ENCODE results near the gene DNAJC27.

DNAJC27 gene

GRCh38 chr2:24925815-24926214, 45.9 kb downstream of the DNAJC27 start:
- DNase-seq (ENCODE audit: low spot score) = no peak

GRCh38 chr2:24924732-24925131, 47.0 kb downstream of the DNAJC27 start:
- no peak for DNase-seq (ENCODE audit: low spot score)

- no peak for DNase-seq (ENCODE audit: low spot score)
Measured at GRCh38 chr2:24924266-24924665, 47.5 kb downstream of the DNAJC27 start.

GRCh38 chr2:24923106-24923505, 48.6 kb downstream of the DNAJC27 start:
- no peak for DNase-seq (ENCODE audit: low spot score)

- DNase-seq (ENCODE audit: low spot score) = no peak
Measured at GRCh38 chr2:24922556-24922955, 49.2 kb downstream of the DNAJC27 start.

GRCh38 chr2:24920809-24921441, 50.8 kb downstream of the DNAJC27 start:
- no peak for DNase-seq (ENCODE audit: low spot score)

GRCh38 chr2:24920098-24920808, 51.5 kb downstream of the DNAJC27 start, which contains the start of gene ADCY3:
Gene ADCY3 (minus strand): TSS chr2:24920237. CDS start chr2:24918987, 1,250 bp downstream.
- DNase-seq (ENCODE audit: low spot score) = peak; percentile 15

- DNase-seq (ENCODE audit: low spot score) = no peak
Measured at GRCh38 chr2:24919506-24920097, 52.2 kb downstream of the DNAJC27 start.

GRCh38 chr2:24919037-24919505, 52.7 kb downstream of the DNAJC27 start:
- DNase-seq (ENCODE audit: low spot score) = no peak

- DNase-seq (ENCODE audit: low spot score) = no peak
Measured at GRCh38 chr2:24918326-24919036, 53.3 kb downstream of the DNAJC27 start.

- no peak for DNase-seq (ENCODE audit: low spot score)
Measured at GRCh38 chr2:24917731-24918325, 53.9 kb downstream of the DNAJC27 start.

GRCh38 chr2:24917086-24917485, 54.7 kb downstream of the DNAJC27 start:
- no peak for DNase-seq (ENCODE audit: low spot score)

GRCh38 chr2:24915796-24916195, 56.0 kb downstream of the DNAJC27 start:
- DNase-seq (ENCODE audit: low spot score) = no peak

GRCh38 chr2:24915175-24915574, 56.6 kb downstream of the DNAJC27 start:
- no peak for DNase-seq (ENCODE audit: low spot score)

- DNase-seq (ENCODE audit: low spot score) = no peak
Measured at GRCh38 chr2:24914713-24915112, 57.0 kb downstream of the DNAJC27 start.

GRCh38 chr2:24913911-24914310, 57.8 kb downstream of the DNAJC27 start:
- no peak for DNase-seq (ENCODE audit: low spot score)

GRCh38 chr2:24912986-24913385, 58.8 kb downstream of the DNAJC27 start:
- no peak for DNase-seq (ENCODE audit: low spot score)

GRCh38 chr2:24912523-24912922, 59.2 kb downstream of the DNAJC27 start:
- DNase-seq (ENCODE audit: low spot score) = no peak

- DNase-seq (ENCODE audit: low spot score) = no peak
Measured at GRCh38 chr2:24910245-24910644, 61.5 kb downstream of the DNAJC27 start.

GRCh38 chr2:24909555-24910177, 62.1 kb downstream of the DNAJC27 start:
- DNase-seq (ENCODE audit: low spot score) = no peak

GRCh38 chr2:24908461-24908901, 63.3 kb downstream of the DNAJC27 start:
- DNase-seq (ENCODE audit: low spot score) = no peak

- no peak for DNase-seq (ENCODE audit: low spot score)
Measured at GRCh38 chr2:24907116-24907515, 64.6 kb downstream of the DNAJC27 start.

All from kidney capillary endothelial cell (primary cell).